Measurements from ENCODE around the gene ARID4B. TPM values are rescaled to one million over a fixed set of nuclear protein-coding genes. Genes with fewer than 3 reads are reported as not detected.

ARID4B gene
- total and polyA plus RNA-seq, 5 donors from 2014 or later = 52.6 to 192 (median 58.6) TPM

DNA sequence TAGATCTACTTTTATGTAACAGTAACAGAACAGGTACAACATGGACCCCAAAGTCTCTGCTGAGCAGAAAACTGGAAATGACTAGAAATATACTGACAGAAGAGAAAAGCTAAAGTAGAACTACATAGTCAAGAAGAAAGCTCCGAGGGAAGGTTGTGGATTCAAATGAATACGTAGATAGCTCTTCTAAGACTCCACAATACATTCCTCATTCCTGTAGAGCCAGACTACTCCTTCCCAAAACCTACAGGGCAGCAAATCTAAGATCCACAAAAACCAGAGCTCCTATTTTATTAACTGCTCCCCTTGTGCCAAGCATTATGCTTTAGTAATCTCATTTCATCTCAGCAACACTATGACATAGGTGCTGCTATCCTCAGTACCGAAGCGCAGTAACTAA is 35.2 kb downstream of the ARID4B start:
- peak overlapping the region; percentile 10 to 61 (median 38) for H3K4me3 Mint-ChIP-seq
- Histone ChIP-seq H3K9me3 (ENCODE audit: control insufficient read depth in 2 of 2, low read length in 2 of 2) (no peaks in the 10 kb centered on the region), H3K4me3 (ENCODE audit: low read depth, low read length) (peak overlapping the region; percentile 51), H3K27me3 (ENCODE audit: control insufficient read depth, insufficient read depth, low read length) (no peaks in the 10 kb centered on the region), H3K4me1 (ENCODE audit: control insufficient read depth, insufficient read depth, low read length, poor library complexity, severe bottlenecking) (peaks cover 57% of the 10 kb centered on the region), H3K36me3 (ENCODE audit: control insufficient read depth, insufficient read depth, low read length) (peaks cover 3% of the 10 kb centered on the region), H3K27ac (ENCODE audit: insufficient read depth, low read length, poor library complexity, severe bottlenecking) (no peak overlapping the region)
- no peak for DNase-seq
- ATAC-seq (ENCODE audit: low read depth in 2 of 2) = no peak
- H3K36me3 Mint-ChIP-seq = peaks cover 6% of the 10 kb centered on the region
- peaks cover 0 to 4% (median 0%) of the 10 kb centered on the region in 7 donors for H3K9me3 Mint-ChIP-seq
- peaks cover 30 to 83% (median 60%) of the 10 kb centered on the region in 4 donors for H3K4me1 Mint-ChIP-seq
- H3K27me3 Mint-ChIP-seq = no peaks in the 10 kb centered on the region
- peak overlapping the region in 1 of 3 donors; percentile 28 for H3K27ac Mint-ChIP-seq

DNA sequence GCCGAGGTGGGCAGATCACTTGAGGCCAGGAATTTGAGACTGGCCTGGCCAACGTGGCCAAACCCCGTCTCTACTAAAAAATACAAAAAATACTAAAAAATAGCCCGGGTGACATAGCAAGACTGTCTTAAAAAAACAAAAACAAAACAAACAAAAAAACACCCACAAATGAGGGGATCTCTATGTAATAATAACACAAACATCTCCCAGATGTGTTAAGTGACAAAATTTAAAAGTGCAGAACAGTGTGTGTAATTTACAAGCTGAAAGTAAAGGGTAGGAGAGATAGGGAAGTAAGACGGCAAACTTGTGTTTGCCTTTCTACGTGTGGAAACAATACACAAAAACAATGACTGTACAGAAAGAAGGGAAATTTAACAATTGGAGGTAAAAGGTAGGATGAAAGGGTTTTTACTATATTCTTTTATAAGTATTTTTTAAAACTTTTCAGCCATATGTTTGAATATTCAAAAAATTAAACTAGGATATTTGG is 36.3 kb downstream of the ARID4B start:
- Histone ChIP-seq H3K27ac (ENCODE audit: insufficient read depth, low read length, poor library complexity, severe bottlenecking) (no peak overlapping the region), H3K9me3 (ENCODE audit: control insufficient read depth in 2 of 2, low read length in 2 of 2) (no peaks in the 10 kb centered on the region), H3K27me3 (ENCODE audit: control insufficient read depth, insufficient read depth, low read length) (no peaks in the 10 kb centered on the region), H3K36me3 (ENCODE audit: control insufficient read depth, insufficient read depth, low read length) (peaks cover 3% of the 10 kb centered on the region), H3K4me3 (ENCODE audit: low read depth, low read length) (no peak overlapping the region), H3K4me1 (ENCODE audit: control insufficient read depth, insufficient read depth, low read length, poor library complexity, severe bottlenecking) (peaks cover 60% of the 10 kb centered on the region)
- no peaks in the 10 kb centered on the region for H3K27me3 Mint-ChIP-seq
- no peak for DNase-seq
- peak overlapping the region in 3 of 4 donors; percentile 4 to 73 (median 6) for H3K4me3 Mint-ChIP-seq
- no peak for ATAC-seq (ENCODE audit: low read depth in 2 of 2)
- peak overlapping the region in 1 of 3 donors; percentile 29 for H3K27ac Mint-ChIP-seq
- peaks cover 6% of the 10 kb centered on the region for H3K36me3 Mint-ChIP-seq
- H3K4me1 Mint-ChIP-seq = peaks cover 32 to 84% (median 61%) of the 10 kb centered on the region in 4 donors
- H3K9me3 Mint-ChIP-seq = peaks cover 0 to 4% (median 0%) of the 10 kb centered on the region in 7 donors

DNA sequence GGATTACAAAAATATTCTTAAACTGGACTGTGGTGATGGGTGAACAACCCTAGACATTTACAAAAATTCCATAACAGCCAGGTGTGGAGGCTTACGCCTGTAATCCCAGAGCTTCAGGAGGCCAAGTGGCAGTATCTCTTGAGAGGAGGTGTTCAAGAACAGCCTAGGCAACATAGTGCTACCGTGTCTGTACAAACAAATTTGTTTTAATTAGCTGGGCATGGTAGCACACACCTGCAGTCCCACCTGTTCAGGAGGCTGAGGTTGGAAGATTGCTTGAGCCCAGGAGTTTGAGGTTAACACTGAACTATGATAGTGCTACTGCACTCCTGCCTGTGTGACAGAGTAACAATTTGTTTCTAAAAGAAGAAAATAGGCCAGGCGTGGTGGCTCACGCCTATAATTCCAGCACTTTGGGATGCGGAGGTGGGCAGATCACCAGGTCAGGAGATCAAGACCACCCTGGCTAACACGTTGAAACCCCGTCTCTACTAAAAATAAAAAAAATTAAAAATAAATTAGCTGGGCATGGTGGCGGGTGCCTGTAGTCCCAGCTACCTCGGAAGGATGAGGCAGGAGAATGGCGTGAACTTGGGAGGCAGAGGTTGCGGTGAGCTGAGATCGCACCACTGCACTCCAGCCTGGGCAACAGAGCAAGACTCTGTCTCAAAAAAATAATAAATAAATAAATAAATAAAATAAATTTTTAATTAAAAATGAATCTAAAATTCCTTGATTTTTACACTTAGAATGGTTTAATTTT is 37.1 kb downstream of the ARID4B start:
- no peaks in the 10 kb centered on the region for H3K27me3 ChIP-seq (ENCODE audit: control insufficient read depth, insufficient read depth, low read length)
- Mint-ChIP-seq H3K9me3 (peaks cover 0 to 4% (median 0%) of the 10 kb centered on the region in 7 donors), H3K36me3 (peaks cover 6% of the 10 kb centered on the region), H3K4me1 (peaks cover 38 to 85% (median 64%) of the 10 kb centered on the region in 4 donors), H3K27ac (no peak overlapping the region), H3K4me3 (peak overlapping the region in 2 of 4 donors; percentile 24 to 73), H3K27me3 (no peaks in the 10 kb centered on the region)
- peaks cover 66% of the 10 kb centered on the region for H3K4me1 ChIP-seq (ENCODE audit: control insufficient read depth, insufficient read depth, low read length, poor library complexity, severe bottlenecking)
- peaks cover 3% of the 10 kb centered on the region for H3K36me3 ChIP-seq (ENCODE audit: control insufficient read depth, insufficient read depth, low read length)
- H3K9me3 ChIP-seq (ENCODE audit: control insufficient read depth in 2 of 2, low read length in 2 of 2) = no peaks in the 10 kb centered on the region
- H3K4me3 ChIP-seq (ENCODE audit: low read depth, low read length) = no peak overlapping the region
- ATAC-seq (ENCODE audit: low read depth in 2 of 2) = no peak
- no peak overlapping the region for H3K27ac ChIP-seq (ENCODE audit: insufficient read depth, low read length, poor library complexity, severe bottlenecking)
- no peak for DNase-seq

DNA sequence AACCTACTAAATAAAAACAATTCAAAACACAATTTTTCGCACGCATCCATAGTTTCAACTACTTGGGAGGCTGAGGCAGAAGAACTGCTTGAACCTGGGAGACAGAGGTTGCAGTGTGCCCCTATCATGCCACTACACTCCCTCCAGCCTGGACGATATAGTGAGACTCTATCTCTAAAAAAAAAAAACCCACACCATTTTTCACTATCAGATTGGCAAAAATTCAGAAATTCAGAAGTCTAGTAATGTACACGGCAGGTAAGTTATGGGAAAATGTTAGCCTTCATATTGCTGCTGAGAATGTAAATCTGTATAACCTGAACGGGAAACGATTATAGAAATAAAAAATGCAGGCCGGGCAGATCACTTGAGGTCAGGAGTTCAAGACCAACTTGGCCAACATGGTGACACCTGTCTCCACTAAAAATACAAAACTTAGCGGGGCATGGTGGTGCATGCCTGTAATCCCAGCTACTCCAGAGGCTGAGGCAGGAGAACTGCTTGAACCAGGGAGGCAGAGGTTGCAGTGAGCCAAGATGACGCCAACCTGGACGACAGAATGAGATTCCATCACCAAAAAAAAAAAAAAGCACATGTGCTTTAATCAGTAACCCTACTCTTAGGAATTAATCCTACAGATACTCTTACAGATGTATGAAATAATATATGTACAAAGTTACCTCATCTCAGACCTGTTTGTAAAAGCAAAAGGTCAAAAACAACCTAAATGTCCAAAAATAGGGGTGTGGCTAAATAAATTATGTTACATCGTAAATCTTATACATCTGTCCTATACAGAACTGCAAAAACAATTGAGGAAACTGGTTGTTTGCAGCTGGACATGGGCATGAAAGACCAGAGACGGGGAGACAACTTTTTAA is 37.9 kb downstream of the ARID4B start:
- Histone ChIP-seq H3K27ac (ENCODE audit: insufficient read depth, low read length, poor library complexity, severe bottlenecking) (no peak overlapping the region), H3K9me3 (ENCODE audit: control insufficient read depth in 2 of 2, low read length in 2 of 2) (no peaks in the 10 kb centered on the region), H3K36me3 (ENCODE audit: control insufficient read depth, insufficient read depth, low read length) (peaks cover 3% of the 10 kb centered on the region), H3K4me1 (ENCODE audit: control insufficient read depth, insufficient read depth, low read length, poor library complexity, severe bottlenecking) (peaks cover 71% of the 10 kb centered on the region), H3K4me3 (ENCODE audit: low read depth, low read length) (peak overlapping the region; percentile 28), H3K27me3 (ENCODE audit: control insufficient read depth, insufficient read depth, low read length) (no peaks in the 10 kb centered on the region)
- DNase-seq (no peak), ATAC-seq (ENCODE audit: low read depth in 2 of 2) (no peak)
- Mint-ChIP-seq H3K36me3 (peaks cover 6% of the 10 kb centered on the region), H3K27me3 (no peaks in the 10 kb centered on the region), H3K9me3 (peaks cover 0 to 2% (median 0%) of the 10 kb centered on the region in 7 donors), H3K4me1 (peaks cover 46 to 85% (median 68%) of the 10 kb centered on the region in 4 donors), H3K4me3 (peak overlapping the region in 3 of 4 donors; percentile 39 to 63 (median 61)), H3K27ac (peak overlapping the region in 2 of 3 donors; percentile 62 to 73)

DNA sequence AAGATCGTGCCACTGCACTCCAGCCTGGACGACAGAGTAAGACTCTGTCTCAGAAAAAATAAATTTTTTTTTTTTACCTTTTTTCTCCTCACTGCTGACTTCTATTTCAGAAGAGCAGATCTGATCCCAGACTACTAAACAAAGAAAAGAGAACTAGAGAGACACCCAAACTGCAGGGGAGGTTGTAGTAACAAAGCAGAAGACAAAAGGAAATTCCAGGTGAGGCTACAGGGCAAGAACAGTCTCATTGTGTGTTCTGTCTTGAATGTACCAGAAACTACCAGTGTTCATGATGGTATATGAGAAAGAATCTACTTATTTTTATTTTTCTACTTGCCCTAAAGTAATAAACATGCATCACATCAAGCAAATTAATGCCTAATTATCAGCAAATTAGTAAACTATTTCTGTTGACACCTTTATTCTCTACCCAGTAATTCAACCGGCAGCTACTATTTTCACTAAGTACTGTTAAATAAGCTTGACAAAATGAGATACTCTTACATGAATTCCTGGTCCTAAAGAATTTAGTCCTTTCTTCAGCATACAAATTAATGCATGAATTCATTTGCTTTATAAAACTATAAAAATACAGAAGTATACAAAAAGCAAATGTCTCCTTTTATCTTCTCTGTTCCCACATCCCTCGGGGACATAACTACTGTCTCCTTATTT is 40.6 kb downstream of the ARID4B start:
- DNase-seq (no peak), ATAC-seq (ENCODE audit: low read depth in 2 of 2) (no peak)
- H3K4me3 Mint-ChIP-seq = peak overlapping the region in 3 of 4 donors; percentile 4 to 39 (median 12)
- H3K36me3 Mint-ChIP-seq = peaks cover 6% of the 10 kb centered on the region
- peaks cover 46 to 86% (median 63%) of the 10 kb centered on the region in 4 donors for H3K4me1 Mint-ChIP-seq
- H3K27ac Mint-ChIP-seq = peak overlapping the region in 1 of 3 donors; percentile 13
- H3K27me3 Mint-ChIP-seq = no peaks in the 10 kb centered on the region
- H3K9me3 ChIP-seq (ENCODE audit: control insufficient read depth in 2 of 2, low read length in 2 of 2) = no peaks in the 10 kb centered on the region
- H3K27me3 ChIP-seq (ENCODE audit: control insufficient read depth, insufficient read depth, low read length) = no peaks in the 10 kb centered on the region
- H3K36me3 ChIP-seq (ENCODE audit: control insufficient read depth, insufficient read depth, low read length) = peaks cover 3% of the 10 kb centered on the region
- H3K4me3 ChIP-seq (ENCODE audit: low read depth, low read length) = peak overlapping the region; percentile 11
- no peak overlapping the region for H3K27ac ChIP-seq (ENCODE audit: insufficient read depth, low read length, poor library complexity, severe bottlenecking)
- H3K9me3 Mint-ChIP-seq = peaks cover 0 to 2% (median 0%) of the 10 kb centered on the region in 7 donors
- H3K4me1 ChIP-seq (ENCODE audit: control insufficient read depth, insufficient read depth, low read length, poor library complexity, severe bottlenecking) = peaks cover 51% of the 10 kb centered on the region

DNA sequence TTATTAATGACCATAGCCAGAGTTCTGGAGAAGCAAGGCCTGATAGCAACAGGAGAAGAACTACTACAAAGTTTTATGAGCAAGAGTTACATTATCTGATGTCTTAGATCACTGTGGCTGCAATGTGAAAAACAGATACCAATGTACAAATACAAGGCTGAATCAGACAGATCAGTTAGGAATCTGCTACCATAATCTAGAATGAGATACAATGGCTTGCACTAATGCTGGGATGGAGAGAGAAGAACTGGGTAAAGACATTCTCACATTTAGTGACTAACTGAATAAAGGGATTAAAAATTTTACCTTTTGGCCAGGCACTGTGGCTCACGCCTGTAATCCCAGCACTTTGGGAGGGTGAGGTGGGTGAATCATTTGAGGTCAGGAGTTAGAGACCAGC is 41.3 kb downstream of the ARID4B start:
- Mint-ChIP-seq H3K4me3 (peak overlapping the region in 3 of 4 donors; percentile 2 to 44 (median 44)), H3K36me3 (peaks cover 6% of the 10 kb centered on the region), H3K27me3 (no peaks in the 10 kb centered on the region), H3K9me3 (peaks cover 0 to 2% (median 0%) of the 10 kb centered on the region in 7 donors), H3K27ac (peak overlapping the region in 2 of 3 donors; percentile 13 to 43), H3K4me1 (peaks cover 49 to 87% (median 65%) of the 10 kb centered on the region in 4 donors)
- H3K27me3 ChIP-seq (ENCODE audit: control insufficient read depth, insufficient read depth, low read length) = no peaks in the 10 kb centered on the region
- ATAC-seq (ENCODE audit: low read depth in 2 of 2) (no peak), DNase-seq (no peak)
- H3K36me3 ChIP-seq (ENCODE audit: control insufficient read depth, insufficient read depth, low read length) = peaks cover 3% of the 10 kb centered on the region
- H3K4me1 ChIP-seq (ENCODE audit: control insufficient read depth, insufficient read depth, low read length, poor library complexity, severe bottlenecking) = peaks cover 51% of the 10 kb centered on the region
- no peak overlapping the region for H3K27ac ChIP-seq (ENCODE audit: insufficient read depth, low read length, poor library complexity, severe bottlenecking)
- H3K4me3 ChIP-seq (ENCODE audit: low read depth, low read length) = peak overlapping the region; percentile 34
- no peaks in the 10 kb centered on the region for H3K9me3 ChIP-seq (ENCODE audit: control insufficient read depth in 2 of 2, low read length in 2 of 2)

DNA sequence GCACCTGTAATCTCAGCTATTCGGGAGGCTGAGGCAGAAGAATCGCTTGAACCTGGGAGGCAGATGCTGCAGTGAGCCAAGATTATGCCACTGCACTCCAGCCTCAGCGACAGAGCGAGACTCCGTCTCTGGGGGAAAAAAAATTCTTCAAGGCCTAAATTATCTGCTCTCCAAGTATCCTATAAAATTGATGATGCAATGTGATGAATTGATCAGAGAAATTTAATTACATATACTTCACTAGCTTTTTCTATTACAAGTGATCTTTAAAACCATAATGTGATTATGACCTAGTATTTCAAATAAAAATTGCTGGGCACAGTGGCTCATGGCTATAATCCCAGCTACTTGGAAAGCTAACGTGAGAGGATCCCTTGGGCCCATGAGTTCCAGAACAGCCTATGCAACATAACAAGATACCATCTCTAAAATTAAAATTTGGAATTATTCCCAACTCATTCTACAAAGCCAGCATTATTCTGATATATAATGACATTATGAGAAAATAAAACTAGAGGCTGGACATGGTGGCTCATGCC is 43.7 kb downstream of the ARID4B start:
- Histone ChIP-seq H3K27me3 (ENCODE audit: control insufficient read depth, insufficient read depth, low read length) (no peaks in the 10 kb centered on the region), H3K9me3 (ENCODE audit: control insufficient read depth in 2 of 2, low read length in 2 of 2) (no peaks in the 10 kb centered on the region), H3K27ac (ENCODE audit: insufficient read depth, low read length, poor library complexity, severe bottlenecking) (no peak overlapping the region), H3K36me3 (ENCODE audit: control insufficient read depth, insufficient read depth, low read length) (peaks cover 4% of the 10 kb centered on the region), H3K4me3 (ENCODE audit: low read depth, low read length) (no peak overlapping the region), H3K4me1 (ENCODE audit: control insufficient read depth, insufficient read depth, low read length, poor library complexity, severe bottlenecking) (peaks cover 64% of the 10 kb centered on the region)
- Mint-ChIP-seq H3K27me3 (no peaks in the 10 kb centered on the region), H3K27ac (no peak overlapping the region), H3K4me3 (peak overlapping the region in 2 of 4 donors; percentile 21 to 61), H3K4me1 (peaks cover 48 to 88% (median 66%) of the 10 kb centered on the region in 4 donors), H3K36me3 (peaks cover 5% of the 10 kb centered on the region), H3K9me3 (no peaks in the 10 kb centered on the region)
- no peak for ATAC-seq (ENCODE audit: low read depth in 2 of 2)
- no peak for DNase-seq
